ENCODE data around the gene KCNG2.

The KCNG2 gene

GRCh38 chr18:79940126-79940813 is 142.5 kb downstream of the KCNG2 start:
- Histone ChIP-seq H3K36me3 (ENCODE audit: insufficient read depth, low read length) (peaks cover 36% of the 10 kb centered on the region; the same call in 1 of the 2 replicates), H3K9me2 (replicated peaks; ENCODE audit: low read depth, low read length) (no peaks in the 10 kb centered on the region), H3K9me3 (ENCODE audit: insufficient read depth, low read depth, low read length) (no peaks in the 10 kb centered on the region), H3K4me1 (ENCODE audit: insufficient read depth, low read length, poor library complexity, severe bottlenecking) (peaks cover 12% of the 10 kb centered on the region), H3K79me2 (ENCODE audit: insufficient read depth, low read length) (peaks cover 47% of the 10 kb centered on the region), H3K27me3 (ENCODE audit: insufficient read depth, low read length, poor library complexity, severe bottlenecking) (no peaks in the 10 kb centered on the region), H3K4me2 (ENCODE audit: low read depth, low read length, poor library complexity, severe bottlenecking) (no peak overlapping the region), H3F3A (ENCODE audit: low read depth) (no peaks in the 10 kb centered on the region), H3K9ac (ENCODE audit: low read depth, low read length, poor library complexity, severe bottlenecking) (no peak overlapping the region), H4K20me1 (ENCODE audit: insufficient read depth, low read length, poor library complexity, severe bottlenecking) (peaks cover 10% of the 10 kb centered on the region), H2AFZ (ENCODE audit: low read length) (no peak overlapping the region), H3K4me3 (ENCODE audit: low read length, poor library complexity, severe bottlenecking) (no peak overlapping the region)
- TF ChIP-seq EZH2phosphoT487 (IDR thresholded peaks at IDR 0.05; ENCODE audit: borderline replicate concordance) (no peak), CTCF (conservative IDR thresholded peaks at IDR 0.05; ENCODE audit: low read length) (no peak)

GRCh38 chr18:79940814-79941472 is 143.2 kb downstream of the KCNG2 start:
- H2AFZ ChIP-seq (ENCODE audit: low read length), result no peak overlapping the region
- H3K4me2 ChIP-seq (ENCODE audit: low read depth, low read length, poor library complexity, severe bottlenecking), result no peak overlapping the region
- no peaks in the 10 kb centered on the region for H3K27me3 ChIP-seq (ENCODE audit: insufficient read depth, low read length, poor library complexity, severe bottlenecking)
- H3F3A ChIP-seq (ENCODE audit: low read depth), result no peaks in the 10 kb centered on the region
- H3K9me3 ChIP-seq (ENCODE audit: insufficient read depth, low read depth, low read length), result no peaks in the 10 kb centered on the region
- no peak overlapping the region for H3K9ac ChIP-seq (ENCODE audit: low read depth, low read length, poor library complexity, severe bottlenecking)
- no peaks in the 10 kb centered on the region for H3K9me2 ChIP-seq (replicated peaks; ENCODE audit: low read depth, low read length)
- peaks cover 13% of the 10 kb centered on the region for H4K20me1 ChIP-seq (ENCODE audit: insufficient read depth, low read length, poor library complexity, severe bottlenecking)
- peaks cover 32% of the 10 kb centered on the region; the same call in 1 of the 2 replicates for H3K36me3 ChIP-seq (ENCODE audit: insufficient read depth, low read length)
- H3K79me2 ChIP-seq (ENCODE audit: insufficient read depth, low read length), result peaks cover 50% of the 10 kb centered on the region
- peaks cover 14% of the 10 kb centered on the region for H3K4me1 ChIP-seq (ENCODE audit: insufficient read depth, low read length, poor library complexity, severe bottlenecking)
- no peak overlapping the region for H3K4me3 ChIP-seq (ENCODE audit: low read length, poor library complexity, severe bottlenecking)
- TF ChIP-seq EZH2phosphoT487 (IDR thresholded peaks at IDR 0.05; ENCODE audit: borderline replicate concordance) (no peak), CTCF (conservative IDR thresholded peaks at IDR 0.05; ENCODE audit: low read length) (no peak)

- Histone ChIP-seq H3K36me3 (ENCODE audit: insufficient read depth, low read length) (peaks cover 27% of the 10 kb centered on the region; the same call in 1 of the 2 replicates), H2AFZ (ENCODE audit: low read length) (no peak overlapping the region), H3F3A (ENCODE audit: low read depth) (no peaks in the 10 kb centered on the region), H3K4me1 (ENCODE audit: insufficient read depth, low read length, poor library complexity, severe bottlenecking) (peaks cover 14% of the 10 kb centered on the region), H3K4me2 (ENCODE audit: low read depth, low read length, poor library complexity, severe bottlenecking) (no peak overlapping the region), H3K79me2 (ENCODE audit: insufficient read depth, low read length) (peaks cover 53% of the 10 kb centered on the region), H3K9me3 (ENCODE audit: insufficient read depth, low read depth, low read length) (no peaks in the 10 kb centered on the region), H3K27me3 (ENCODE audit: insufficient read depth, low read length, poor library complexity, severe bottlenecking) (no peaks in the 10 kb centered on the region), H3K4me3 (ENCODE audit: low read length, poor library complexity, severe bottlenecking) (no peak overlapping the region), H3K9ac (ENCODE audit: low read depth, low read length, poor library complexity, severe bottlenecking) (no peak overlapping the region), H4K20me1 (ENCODE audit: insufficient read depth, low read length, poor library complexity, severe bottlenecking) (peaks cover 13% of the 10 kb centered on the region), H3K9me2 (replicated peaks; ENCODE audit: low read depth, low read length) (no peaks in the 10 kb centered on the region)
- no peak for TF ChIP-seq EZH2phosphoT487 (IDR thresholded peaks at IDR 0.05; ENCODE audit: borderline replicate concordance)
- TF ChIP-seq CTCF (conservative IDR thresholded peaks at IDR 0.05; ENCODE audit: low read length), result no peak
Observed at GRCh38 chr18:79941473-79942119, 143.9 kb downstream of the KCNG2 start.

Data from Loucy (cell line).